ENCODE measurements around the gene IGSF22. TPM values are rescaled to one million over a fixed set of nuclear protein-coding genes. Genes with fewer than 3 reads are reported as not detected.

The IGSF22 gene
- total RNA-seq, 1 donor from 2014 or later = 2.3 TPM

DNA sequence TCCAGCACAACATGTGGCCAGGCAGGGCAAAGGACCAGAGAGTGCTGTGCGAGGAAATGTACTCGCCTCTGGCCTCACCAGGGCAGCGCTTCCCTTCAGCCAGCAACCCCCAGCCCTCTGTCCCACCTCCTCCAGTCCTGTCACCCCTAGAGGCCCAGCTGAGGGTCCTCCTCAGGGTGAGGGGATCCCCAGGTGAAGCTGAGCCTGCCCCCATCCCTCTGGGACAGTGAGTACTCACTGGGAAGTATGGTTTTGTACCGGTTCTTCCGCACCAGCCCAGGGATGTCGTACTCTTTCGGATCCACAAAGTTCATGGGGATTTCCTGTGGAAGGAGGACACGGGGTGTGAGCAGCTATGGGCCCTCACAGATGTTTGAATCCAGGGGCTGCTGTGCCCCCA is 11.7 kb upstream of the IGSF22 start:
- TF ChIP-seq, protein P1, sequence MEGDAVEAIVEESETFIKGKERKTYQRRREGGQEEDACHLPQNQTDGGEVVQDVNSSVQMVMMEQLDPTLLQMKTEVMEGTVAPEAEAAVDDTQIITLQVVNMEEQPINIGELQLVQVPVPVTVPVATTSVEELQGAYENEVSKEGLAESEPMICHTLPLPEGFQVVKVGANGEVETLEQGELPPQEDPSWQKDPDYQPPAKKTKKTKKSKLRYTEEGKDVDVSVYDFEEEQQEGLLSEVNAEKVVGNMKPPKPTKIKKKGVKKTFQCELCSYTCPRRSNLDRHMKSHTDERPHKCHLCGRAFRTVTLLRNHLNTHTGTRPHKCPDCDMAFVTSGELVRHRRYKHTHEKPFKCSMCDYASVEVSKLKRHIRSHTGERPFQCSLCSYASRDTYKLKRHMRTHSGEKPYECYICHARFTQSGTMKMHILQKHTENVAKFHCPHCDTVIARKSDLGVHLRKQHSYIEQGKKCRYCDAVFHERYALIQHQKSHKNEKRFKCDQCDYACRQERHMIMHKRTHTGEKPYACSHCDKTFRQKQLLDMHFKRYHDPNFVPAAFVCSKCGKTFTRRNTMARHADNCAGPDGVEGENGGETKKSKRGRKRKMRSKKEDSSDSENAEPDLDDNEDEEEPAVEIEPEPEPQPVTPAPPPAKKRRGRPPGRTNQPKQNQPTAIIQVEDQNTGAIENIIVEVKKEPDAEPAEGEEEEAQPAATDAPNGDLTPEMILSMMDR (IDR thresholded peaks at IDR 0.05) = no peak
- intact Hi-C loops (cut with DNase I) = no loop called here
- no peak for ATAC-seq
- Histone ChIP-seq H3K4me3 (no peak overlapping the region), H3K27me3 (ENCODE audit: low read depth) (no peaks in the 10 kb centered on the region), H3K4me1 (no peaks in the 10 kb centered on the region), H3K36me3 (no peaks in the 10 kb centered on the region), H3K27ac (no peak overlapping the region), H3K9me3 (no peaks in the 10 kb centered on the region)
- no peak for DNase-seq

DNA sequence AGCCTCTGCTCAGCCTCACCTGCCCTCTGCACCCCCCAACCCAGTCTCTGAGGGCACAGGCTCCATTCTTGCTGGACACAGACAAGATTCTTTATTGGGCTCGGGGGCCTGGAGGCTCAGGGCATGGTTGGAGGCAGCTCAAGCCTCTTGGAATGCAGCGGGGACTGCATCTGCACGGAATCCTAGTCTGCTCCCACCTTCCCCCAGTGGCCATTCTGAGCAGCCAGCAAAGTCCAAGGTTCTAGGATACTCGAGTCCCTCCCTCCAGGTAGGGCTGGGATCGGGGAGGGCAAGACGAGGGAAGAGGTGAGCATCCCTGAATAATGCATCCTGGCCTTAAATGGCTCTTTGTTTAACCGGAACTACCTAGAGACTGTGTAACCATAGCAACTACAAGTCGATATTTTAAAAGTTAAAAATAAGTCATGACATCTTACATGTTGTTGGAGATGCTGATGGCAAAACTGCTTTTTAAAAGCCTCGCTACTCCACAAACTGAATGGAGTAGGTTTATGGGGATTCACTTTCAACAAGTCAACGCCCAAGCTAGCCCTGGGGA is 10.7 kb upstream of the IGSF22 start:
- no peaks in the 10 kb centered on the region for H3K27me3 ChIP-seq (ENCODE audit: low read depth)
- H3K9me3 ChIP-seq = no peaks in the 10 kb centered on the region
- no peak for ATAC-seq
- no peaks in the 10 kb centered on the region for H3K4me1 ChIP-seq
- intact Hi-C loops (cut with DNase I) = no loop called here
- H3K36me3 ChIP-seq = no peaks in the 10 kb centered on the region
- H3K27ac ChIP-seq = no peak overlapping the region
- DNase-seq = no peak
- no peak overlapping the region for H3K4me3 ChIP-seq
- TF ChIP-seq, protein P1 (IDR thresholded peaks at IDR 0.05) = no peak

DNA sequence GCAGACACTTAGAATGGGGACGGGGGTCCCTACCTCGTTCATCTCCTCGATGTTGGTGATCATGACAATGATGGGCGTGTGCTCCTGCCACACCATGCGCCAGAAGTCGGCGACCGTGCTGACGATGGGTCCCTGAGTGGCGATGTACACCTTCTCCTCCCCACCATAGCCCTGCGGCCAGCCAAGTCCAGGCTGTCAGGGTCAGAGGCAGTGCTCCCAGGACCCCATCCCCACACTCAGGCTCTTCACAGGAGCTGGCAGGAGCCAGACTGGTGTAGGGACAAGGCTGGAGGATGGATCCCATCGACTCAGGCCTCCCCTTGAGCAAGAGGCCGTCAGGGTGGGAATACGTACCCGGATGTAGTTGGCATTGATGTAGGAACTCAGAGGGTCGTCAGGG is 7.2 kb upstream of the IGSF22 start:
- TF ChIP-seq, protein P1 (IDR thresholded peaks at IDR 0.05) = no peak
- intact Hi-C loops (cut with DNase I) = no loop called here
- H3K4me3 ChIP-seq = no peak overlapping the region
- DNase-seq (no peak), ATAC-seq (no peak)
- no peak overlapping the region for H3K27ac ChIP-seq
- no peaks in the 10 kb centered on the region for H3K9me3 ChIP-seq
- no peaks in the 10 kb centered on the region for H3K4me1 ChIP-seq
- H3K27me3 ChIP-seq (ENCODE audit: low read depth) = no peaks in the 10 kb centered on the region
- H3K36me3 ChIP-seq = no peaks in the 10 kb centered on the region

DNA sequence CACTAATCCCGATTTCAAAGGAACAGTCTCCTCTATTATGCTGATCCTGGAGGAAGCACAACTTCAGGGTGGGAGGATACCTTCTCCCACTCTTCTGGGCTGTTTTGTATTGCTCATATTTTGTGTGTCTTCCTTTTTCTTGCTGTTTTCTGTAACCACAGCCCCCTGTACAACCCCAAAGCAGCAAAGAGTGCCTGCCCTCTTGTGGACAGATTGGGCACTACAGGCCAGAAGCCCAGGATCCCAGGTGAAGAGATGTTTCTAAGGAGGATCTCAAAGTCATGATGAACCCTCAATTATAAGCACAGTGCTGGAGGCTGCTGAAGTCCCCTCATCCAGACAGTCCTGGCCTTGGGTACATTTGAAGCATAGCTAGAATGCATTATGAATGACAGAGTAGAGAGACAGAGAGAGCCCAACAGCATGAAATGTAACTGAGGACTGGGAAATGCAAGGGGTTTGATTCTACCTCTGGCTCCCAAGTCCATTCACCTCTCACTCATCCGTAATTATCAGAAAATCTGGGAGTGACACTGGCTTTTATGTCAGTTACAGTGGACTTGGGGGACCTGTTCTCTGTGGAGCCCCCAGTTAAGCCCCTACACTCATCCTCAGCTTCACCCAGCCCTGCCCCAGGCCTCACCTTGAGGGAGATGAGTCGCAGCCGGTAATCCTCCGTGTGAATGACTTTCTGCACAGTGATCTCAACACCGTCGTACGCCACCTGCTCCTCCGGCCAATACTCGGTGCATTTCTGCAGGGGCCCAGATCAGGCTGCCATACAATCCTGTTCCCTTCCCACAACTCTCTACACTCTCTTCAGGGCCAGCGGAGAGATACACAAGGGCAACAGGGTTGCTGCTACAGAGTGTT is 6.2 kb upstream of the IGSF22 start:
- no peak for DNase-seq
- Histone ChIP-seq H3K27ac (no peak overlapping the region), H3K36me3 (no peaks in the 10 kb centered on the region), H3K27me3 (ENCODE audit: low read depth) (no peaks in the 10 kb centered on the region), H3K4me1 (peaks cover 7% of the 10 kb centered on the region), H3K9me3 (no peaks in the 10 kb centered on the region), H3K4me3 (no peak overlapping the region)
- intact Hi-C loops (cut with DNase I) = no loop called here
- ATAC-seq = peak; percentile 52 to 59
- TF ChIP-seq, protein P1 (IDR thresholded peaks at IDR 0.05) = peak; percentile 97

DNA sequence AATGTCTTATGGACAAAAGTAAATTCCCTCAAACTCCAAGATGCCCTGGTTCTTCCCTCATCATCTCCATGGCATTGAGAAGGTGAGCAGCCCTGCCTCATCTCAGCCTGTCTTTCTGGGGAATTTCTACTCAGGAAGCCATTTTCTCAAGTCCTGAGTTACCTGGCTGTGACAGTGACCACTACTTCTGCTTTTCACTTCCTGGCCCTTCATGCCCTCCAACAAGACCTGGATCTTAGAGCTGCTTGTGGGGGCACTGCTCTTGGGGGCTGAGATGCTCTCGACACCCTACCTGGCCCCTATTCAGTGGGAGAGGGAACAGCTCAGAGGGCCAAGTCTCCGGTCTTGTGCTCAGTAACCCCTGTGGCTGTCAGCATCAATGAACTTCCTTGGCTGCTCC is 5.5 kb upstream of the IGSF22 start:
- TF ChIP-seq, protein P1 (IDR thresholded peaks at IDR 0.05) = no peak
- intact Hi-C loops (cut with DNase I) = no loop called here
- Histone ChIP-seq H3K27ac (no peak overlapping the region), H3K9me3 (no peaks in the 10 kb centered on the region), H3K36me3 (no peaks in the 10 kb centered on the region), H3K27me3 (ENCODE audit: low read depth) (no peaks in the 10 kb centered on the region), H3K4me3 (no peak overlapping the region), H3K4me1 (peaks cover 7% of the 10 kb centered on the region)
- DNase-seq (no peak), ATAC-seq (no peak)
